Stomach (tissue), 9 donors: ENCODE measurements around the gene FAM83F. TPM values are rescaled to one million over a fixed set of nuclear protein-coding genes. Genes with fewer than 3 reads are reported as not detected.

Source experiments
- DNase-seq, 2 donors: peaks; one replicate each; pipeline versions ENCODE4 v3.0.0 to v3.0.0-alpha.2; 2013 to 2019
- H3K27ac ChIP-seq, 5 donors: fragments of 200-600 bp in 4 of 5; sonication (generic) in 4 of 5; one replicate each; pipeline ENCODE4 v1.5.1; 2013 to 2019; ENCODE audit warnings: mild to moderate bottlenecking in 1 of 5, moderate library complexity in 1 of 5
- H3K27me3 ChIP-seq, 3 donors: fragments of 200-600 bp; sonication (generic); one replicate each; pipeline ENCODE4 v1.5.1; 2017 to 2019; ENCODE audit warnings: mixed run types in 1 of 3
- H3K36me3 ChIP-seq, 4 donors: fragments of 200-600 bp; sonication (generic); 1 replicate in 3 of 4; 2 replicates in 1 of 4; pipeline ENCODE4 v1.5.1; 2016 to 2019
- H3K4me1 ChIP-seq, 4 donors: fragments of 200-600 bp; sonication (generic); one replicate each; pipeline ENCODE4 v1.5.1; 2016 to 2019
- H3K4me3 ChIP-seq, 4 donors: fragments of 200-600 bp; sonication (generic) in 3 of 4; one replicate each; pipeline ENCODE4 v1.5.1; 2016 to 2019; ENCODE audit warnings: mild to moderate bottlenecking in 1 of 4
- H3K9me3 ChIP-seq, 4 donors: fragments of 200-600 bp; sonication (generic); one replicate each; pipeline ENCODE4 v1.5.1; 2016 to 2019
- EP300 ChIP-seq: sonication (generic); formaldehyde crosslinking; IDR thresholded peaks from one replicate; pipeline ENCODE4 v1.6.1; 2017; ENCODE audit warnings: antibody characterized with exemption
- POLR2A ChIP-seq, 4 donors: fragments of 450-650 bp; IDR thresholded peaks; one replicate each; pipeline ENCODE4 v1.6.1; 2016; ENCODE audit warnings: antibody characterized with exemption in 4 of 4, control low read depth in 2 of 4, mild to moderate bottlenecking in 1 of 4, moderate library complexity in 1 of 4
- POLR2AphosphoS5 ChIP-seq, 3 donors: sonication (generic); formaldehyde crosslinking; IDR thresholded peaks; one replicate each; pipeline ENCODE4 v1.6.1; 2016; ENCODE audit warnings: antibody characterized with exemption in 3 of 3
- WGBS, 5 donors: extraction: QIAGEN DNeasy Blood & Tissue Kit in 3 of 5; methylation state at CpG; one replicate each; pipeline versions ENCODE4 v1.1.5 to v1.1.7; 2013 to 2018; 5-methylcytosine and 5-hydroxymethylcytosine counted together
- intact Hi-C: fragments of 100-400 bp; cut with DNase I; formaldehyde crosslinking; loops from one replicate; pipeline ENCODE4 v1.15.1; 2023; ENCODE audit warnings: low total_unique reads
- polyA plus RNA-seq, 3 donors: library from polyadenylated mRNA; stranded (reverse); fragments of 200-250 nt; gene quantifications; one replicate each; pipeline ENCODE4 v1.2.3, GENCODE V29; 2013
- total RNA-seq, 5 donors: library from RNA; depleted of rRNA; stranded (reverse); fragments of >200 nt; gene quantifications; one replicate each; pipeline versions ENCODE4 v1.1.0 to v1.2.3, GENCODE V29; 2014 to 2016
- TF ChIP-seq, protein P1 (sequence below), 7 experiments: fragments of 450-650 bp in 4 of 7; fragments of 200-600 bp in 3 of 7; sonication (generic) in 3 of 7; IDR thresholded peaks; one replicate each; pipeline ENCODE4 v1.5.1; 2016 to 2019; ENCODE audit warnings: antibody characterized with exemption in 7 of 7, control low read depth in 2 of 7, mild to moderate bottlenecking in 1 of 7
- donor health status: healthy with polysubstance abuse.
- donor health status: Bipolar disorder and iron deficiency.
- donor health status: healthy.

The FAM83F gene
- total and polyA plus RNA-seq, 8 donors: under 0.01 to 17.4 (median 7.6) TPM

DNA sequence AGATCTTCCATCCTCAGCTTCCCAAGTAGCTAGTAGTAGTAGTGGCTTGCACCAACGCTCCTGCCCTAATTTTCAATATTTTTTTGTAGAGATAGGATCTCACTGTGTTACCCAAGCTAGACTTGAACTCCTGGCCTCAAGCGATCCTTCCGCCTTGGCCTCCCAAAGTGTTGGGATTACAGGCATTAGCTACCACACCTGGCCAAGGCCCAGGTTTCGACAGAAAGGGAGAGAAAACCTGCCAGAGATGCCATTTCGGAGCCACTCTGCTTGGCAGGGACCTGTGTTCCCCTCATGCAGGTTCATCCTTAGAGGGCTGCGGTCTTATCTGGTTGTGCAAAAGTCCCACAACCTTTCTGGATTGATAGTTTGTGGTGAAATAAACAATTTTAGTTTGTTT, 41.4 kb downstream of the FAM83F start:
- H3K36me3 ChIP-seq: no peaks in the 10 kb centered on the region
- no peak for TF ChIP-seq EP300
- TF ChIP-seq POLR2A (IDR thresholded peaks at IDR 0.05): no peak
- TF ChIP-seq POLR2AphosphoS5 (IDR thresholded peaks at IDR 0.05): no peak
- TF ChIP-seq, protein P1, sequence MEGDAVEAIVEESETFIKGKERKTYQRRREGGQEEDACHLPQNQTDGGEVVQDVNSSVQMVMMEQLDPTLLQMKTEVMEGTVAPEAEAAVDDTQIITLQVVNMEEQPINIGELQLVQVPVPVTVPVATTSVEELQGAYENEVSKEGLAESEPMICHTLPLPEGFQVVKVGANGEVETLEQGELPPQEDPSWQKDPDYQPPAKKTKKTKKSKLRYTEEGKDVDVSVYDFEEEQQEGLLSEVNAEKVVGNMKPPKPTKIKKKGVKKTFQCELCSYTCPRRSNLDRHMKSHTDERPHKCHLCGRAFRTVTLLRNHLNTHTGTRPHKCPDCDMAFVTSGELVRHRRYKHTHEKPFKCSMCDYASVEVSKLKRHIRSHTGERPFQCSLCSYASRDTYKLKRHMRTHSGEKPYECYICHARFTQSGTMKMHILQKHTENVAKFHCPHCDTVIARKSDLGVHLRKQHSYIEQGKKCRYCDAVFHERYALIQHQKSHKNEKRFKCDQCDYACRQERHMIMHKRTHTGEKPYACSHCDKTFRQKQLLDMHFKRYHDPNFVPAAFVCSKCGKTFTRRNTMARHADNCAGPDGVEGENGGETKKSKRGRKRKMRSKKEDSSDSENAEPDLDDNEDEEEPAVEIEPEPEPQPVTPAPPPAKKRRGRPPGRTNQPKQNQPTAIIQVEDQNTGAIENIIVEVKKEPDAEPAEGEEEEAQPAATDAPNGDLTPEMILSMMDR (IDR thresholded peaks at IDR 0.05): no peak
- 65 to 80% (median 76%) methylated on average over 6 of the region's 6 CpGs for WGBS, 5 donors
- peaks cover 0 to 11% (median 0%) of the 10 kb centered on the region in 3 donors for H3K27me3 ChIP-seq
- intact Hi-C loops: no loop called here
- H3K4me1 ChIP-seq: peaks cover 0 to 10% (median 8%) of the 10 kb centered on the region in 4 donors
- H3K4me3 ChIP-seq: no peak overlapping the region
- H3K9me3 ChIP-seq: no peaks in the 10 kb centered on the region
- no peak overlapping the region for H3K27ac ChIP-seq
- DNase-seq: no peak

DNA sequence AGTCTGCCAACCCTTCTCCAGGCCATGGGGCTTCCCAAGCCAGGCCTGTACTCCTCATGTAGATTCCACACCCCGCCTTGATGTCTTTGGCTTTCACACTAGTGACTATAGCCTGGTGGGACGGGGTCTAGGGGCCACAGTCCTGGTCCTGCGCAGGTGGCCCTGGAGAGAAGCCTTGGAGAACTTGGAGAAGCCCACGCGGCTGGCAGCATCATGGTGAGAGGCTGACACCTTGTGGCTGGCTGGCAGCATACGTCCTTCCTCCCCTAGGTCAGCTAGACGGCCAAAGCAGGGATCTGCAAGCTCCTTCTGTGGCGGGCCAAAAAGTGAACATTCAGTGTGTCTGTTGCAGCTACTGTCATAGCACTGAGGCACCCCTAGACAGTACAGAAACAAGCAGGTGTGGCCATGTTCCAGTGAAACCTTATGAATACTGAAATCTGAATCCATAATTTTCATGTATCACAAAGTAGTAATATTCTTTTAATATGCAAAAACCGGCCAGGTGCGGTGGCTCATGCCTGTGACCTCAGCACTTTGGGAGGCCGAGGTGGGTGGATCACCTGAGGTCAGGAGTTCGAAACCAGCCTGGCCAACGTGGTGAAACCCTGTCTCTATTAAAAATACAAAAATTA, 42.0 kb downstream of the FAM83F start:
- no peak overlapping the region for H3K27ac ChIP-seq
- H3K4me1 ChIP-seq: peaks cover 0 to 16% (median 11%) of the 10 kb centered on the region in 4 donors
- TF ChIP-seq POLR2AphosphoS5 (IDR thresholded peaks at IDR 0.05) (peak in 1 of 3 donors; percentile 31), POLR2A (IDR thresholded peaks at IDR 0.05) (no peak), EP300 (no peak)
- TF ChIP-seq, protein P1 (IDR thresholded peaks at IDR 0.05): peak in 5 of 7 experiments; percentile 44 to 67 (median 49)
- DNase-seq: peak; percentile 63 to 89
- H3K9me3 ChIP-seq: no peaks in the 10 kb centered on the region
- intact Hi-C loops: no loop called here
- 24 to 34% (median 26%) methylated on average over 13 of the region's 13 CpGs for WGBS, 5 donors
- H3K36me3 ChIP-seq: no peaks in the 10 kb centered on the region
- H3K27me3 ChIP-seq: peaks cover 0 to 11% (median 0%) of the 10 kb centered on the region in 3 donors
- no peak overlapping the region for H3K4me3 ChIP-seq

DNA sequence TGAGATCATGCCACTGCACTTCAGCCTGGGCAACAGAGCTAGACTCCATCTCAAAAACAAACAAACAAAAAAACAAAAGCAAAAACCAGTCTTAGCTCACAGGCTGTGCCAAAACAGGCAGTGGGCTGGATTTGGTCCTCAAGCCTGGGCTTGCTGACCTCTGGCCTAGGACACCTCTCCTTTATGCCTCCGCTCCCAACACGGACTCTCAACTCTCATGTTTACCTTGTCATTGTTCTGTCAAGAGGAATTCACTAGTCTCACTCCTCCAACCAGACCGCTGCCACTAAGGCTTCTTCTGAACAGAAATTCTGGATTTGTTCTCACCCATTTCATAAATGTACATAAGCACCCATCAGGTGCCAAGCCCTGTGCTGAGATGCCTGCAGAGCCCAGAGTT, 42.6 kb downstream of the FAM83F start:
- intact Hi-C loops: no loop called here
- no peaks in the 10 kb centered on the region for H3K9me3 ChIP-seq
- TF ChIP-seq POLR2AphosphoS5 (IDR thresholded peaks at IDR 0.05) (no peak), POLR2A (IDR thresholded peaks at IDR 0.05) (no peak), EP300 (no peak)
- TF ChIP-seq, protein P1 (IDR thresholded peaks at IDR 0.05): no peak
- H3K27ac ChIP-seq: no peak overlapping the region
- DNase-seq: no peak
- no peaks in the 10 kb centered on the region for H3K36me3 ChIP-seq
- H3K27me3 ChIP-seq: peaks cover 0 to 11% (median 0%) of the 10 kb centered on the region in 3 donors
- H3K4me3 ChIP-seq: no peak overlapping the region
- WGBS, 5 donors: 76 to 83% (median 80%) methylated on average over 3 of the region's 3 CpGs
- H3K4me1 ChIP-seq: peaks cover 0 to 18% (median 12%) of the 10 kb centered on the region in 4 donors

DNA sequence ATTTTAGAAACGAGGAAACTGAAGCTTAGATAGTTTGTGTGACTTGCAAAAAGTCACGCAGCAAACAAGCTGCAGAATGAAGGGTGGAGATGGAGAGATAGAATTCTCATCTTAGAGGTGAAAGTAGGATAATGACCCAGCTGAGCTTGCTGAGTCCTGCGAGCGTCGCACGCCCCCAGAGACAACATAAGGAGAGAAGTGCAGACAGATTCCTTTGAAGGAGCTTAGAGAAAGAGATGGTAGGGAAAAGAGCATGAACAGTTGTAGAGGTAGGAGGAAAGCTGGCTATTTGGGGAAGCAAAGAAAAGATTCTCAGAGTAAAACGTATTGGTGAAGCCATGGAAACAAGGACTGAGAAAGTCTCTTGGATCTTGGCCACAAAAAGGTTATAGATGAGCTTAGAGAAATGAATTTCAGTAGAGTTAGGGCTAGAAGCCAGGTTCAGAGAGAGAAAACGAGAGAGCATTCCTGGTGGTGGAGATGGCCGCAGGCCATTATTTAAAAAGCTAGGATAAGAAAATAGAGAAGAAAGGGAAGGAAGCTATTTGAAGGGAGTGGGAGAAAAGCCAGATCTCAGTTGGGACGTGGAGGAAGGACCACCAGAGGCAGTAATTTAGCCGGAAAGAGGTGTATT, 44.8 kb downstream of the FAM83F start:
- intact Hi-C loops: no loop called here
- no peaks in the 10 kb centered on the region for H3K36me3 ChIP-seq
- H3K4me3 ChIP-seq: no peak overlapping the region
- H3K4me1 ChIP-seq: peaks cover 8 to 32% (median 21%) of the 10 kb centered on the region in 4 donors
- DNase-seq: peak in 1 of 2 donors; percentile 65
- peak overlapping the region in 1 of 5 donors; percentile 52 for H3K27ac ChIP-seq
- peaks cover 0 to 11% (median 0%) of the 10 kb centered on the region in 3 donors for H3K27me3 ChIP-seq
- 37 to 55% (median 51%) methylated on average over 11 of the region's 11 CpGs for WGBS, 5 donors
- H3K9me3 ChIP-seq: no peaks in the 10 kb centered on the region
- no peak for TF ChIP-seq POLR2A (IDR thresholded peaks at IDR 0.05)
- no peak for TF ChIP-seq EP300
- TF ChIP-seq, protein P1 (IDR thresholded peaks at IDR 0.05): no peak
- no peak for TF ChIP-seq POLR2AphosphoS5 (IDR thresholded peaks at IDR 0.05)
